GM19238 (cell line): ENCODE measurements around the gene MYBBP1A.
"Not testable (repeated sequence)": the region's sequence is repeated elsewhere in the genome, so short reads cannot be mapped to it uniquely, and the experiment has no call there.

Experiments
- DNase-seq: peaks from one replicate; pipeline ENCODE4 v3.0.0; 2011; ENCODE audit warnings: low spot score; ENCODE audit not compliant: insufficient read length

Gene MYBBP1A, protein sequence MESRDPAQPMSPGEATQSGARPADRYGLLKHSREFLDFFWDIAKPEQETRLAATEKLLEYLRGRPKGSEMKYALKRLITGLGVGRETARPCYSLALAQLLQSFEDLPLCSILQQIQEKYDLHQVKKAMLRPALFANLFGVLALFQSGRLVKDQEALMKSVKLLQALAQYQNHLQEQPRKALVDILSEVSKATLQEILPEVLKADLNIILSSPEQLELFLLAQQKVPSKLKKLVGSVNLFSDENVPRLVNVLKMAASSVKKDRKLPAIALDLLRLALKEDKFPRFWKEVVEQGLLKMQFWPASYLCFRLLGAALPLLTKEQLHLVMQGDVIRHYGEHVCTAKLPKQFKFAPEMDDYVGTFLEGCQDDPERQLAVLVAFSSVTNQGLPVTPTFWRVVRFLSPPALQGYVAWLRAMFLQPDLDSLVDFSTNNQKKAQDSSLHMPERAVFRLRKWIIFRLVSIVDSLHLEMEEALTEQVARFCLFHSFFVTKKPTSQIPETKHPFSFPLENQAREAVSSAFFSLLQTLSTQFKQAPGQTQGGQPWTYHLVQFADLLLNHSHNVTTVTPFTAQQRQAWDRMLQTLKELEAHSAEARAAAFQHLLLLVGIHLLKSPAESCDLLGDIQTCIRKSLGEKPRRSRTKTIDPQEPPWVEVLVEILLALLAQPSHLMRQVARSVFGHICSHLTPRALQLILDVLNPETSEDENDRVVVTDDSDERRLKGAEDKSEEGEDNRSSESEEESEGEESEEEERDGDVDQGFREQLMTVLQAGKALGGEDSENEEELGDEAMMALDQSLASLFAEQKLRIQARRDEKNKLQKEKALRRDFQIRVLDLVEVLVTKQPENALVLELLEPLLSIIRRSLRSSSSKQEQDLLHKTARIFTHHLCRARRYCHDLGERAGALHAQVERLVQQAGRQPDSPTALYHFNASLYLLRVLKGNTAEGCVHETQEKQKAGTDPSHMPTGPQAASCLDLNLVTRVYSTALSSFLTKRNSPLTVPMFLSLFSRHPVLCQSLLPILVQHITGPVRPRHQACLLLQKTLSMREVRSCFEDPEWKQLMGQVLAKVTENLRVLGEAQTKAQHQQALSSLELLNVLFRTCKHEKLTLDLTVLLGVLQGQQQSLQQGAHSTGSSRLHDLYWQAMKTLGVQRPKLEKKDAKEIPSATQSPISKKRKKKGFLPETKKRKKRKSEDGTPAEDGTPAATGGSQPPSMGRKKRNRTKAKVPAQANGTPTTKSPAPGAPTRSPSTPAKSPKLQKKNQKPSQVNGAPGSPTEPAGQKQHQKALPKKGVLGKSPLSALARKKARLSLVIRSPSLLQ (N-terminal part only)

DNA sequence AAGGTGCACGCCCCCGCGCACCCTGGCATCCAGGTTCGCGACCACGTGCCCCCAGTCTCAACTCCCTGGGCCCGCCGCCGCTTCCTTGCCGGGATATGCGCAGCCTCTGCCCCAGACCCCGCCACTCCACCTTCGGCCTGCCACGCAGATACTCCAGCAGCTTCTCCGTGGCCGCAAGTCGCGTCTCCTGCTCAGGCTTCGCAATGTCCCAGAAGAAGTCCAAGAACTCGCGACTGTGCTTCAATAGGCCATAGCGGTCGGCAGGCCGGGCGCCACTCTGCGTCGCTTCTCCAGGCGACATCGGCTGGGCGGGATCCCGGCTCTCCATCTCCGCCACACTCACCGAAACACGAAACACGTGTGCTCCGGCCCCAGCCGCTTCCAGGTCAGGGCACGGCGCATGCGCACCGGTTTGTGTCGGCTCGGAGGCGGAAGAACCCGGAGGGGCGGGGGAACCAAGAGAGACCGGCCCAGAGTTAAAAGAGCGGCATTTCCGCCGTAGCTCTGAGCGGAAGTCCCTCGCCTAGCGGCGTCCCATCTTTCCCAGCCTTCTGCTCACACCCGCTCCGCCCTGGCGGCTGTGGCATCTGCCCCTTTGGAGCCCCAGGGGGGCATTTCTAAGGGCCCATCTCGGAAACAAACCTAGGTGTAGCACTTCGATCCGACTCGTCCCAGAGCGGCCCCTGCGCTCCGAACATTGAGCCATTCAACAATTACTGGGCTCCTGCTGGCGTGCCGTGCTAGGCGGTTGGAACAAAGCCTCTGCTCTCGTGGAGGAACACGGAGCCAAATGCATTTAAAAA, at the start of gene MYBBP1A:
TSS of gene MYBBP1A (minus strand) at position 388 of the 803 bp plus-strand sequence. CDS start at position 328, 60 bp downstream.
- DNase-seq: peak; percentile 100

DNA sequence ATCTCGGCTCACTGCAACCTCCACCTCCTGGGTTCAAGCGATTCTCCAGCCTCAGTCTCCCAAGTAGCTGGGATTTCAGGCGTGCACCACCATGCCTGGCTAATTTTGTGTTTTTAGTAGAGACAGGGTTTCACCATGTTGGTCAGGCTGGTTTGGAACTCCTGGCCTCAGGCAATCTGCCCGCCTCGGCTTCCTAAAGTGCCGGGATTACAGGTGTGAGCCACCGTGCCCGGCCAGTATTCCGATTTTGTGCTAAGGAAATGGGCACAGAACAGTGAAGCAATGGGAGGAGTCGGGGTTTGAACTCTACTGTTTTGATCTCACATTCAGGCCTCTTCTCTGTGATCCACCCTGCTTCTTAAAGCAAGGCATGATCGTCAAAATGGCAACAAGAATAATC, 49.6 kb upstream of the MYBBP1A start:
- not testable (repeated sequence) for DNase-seq

DNA sequence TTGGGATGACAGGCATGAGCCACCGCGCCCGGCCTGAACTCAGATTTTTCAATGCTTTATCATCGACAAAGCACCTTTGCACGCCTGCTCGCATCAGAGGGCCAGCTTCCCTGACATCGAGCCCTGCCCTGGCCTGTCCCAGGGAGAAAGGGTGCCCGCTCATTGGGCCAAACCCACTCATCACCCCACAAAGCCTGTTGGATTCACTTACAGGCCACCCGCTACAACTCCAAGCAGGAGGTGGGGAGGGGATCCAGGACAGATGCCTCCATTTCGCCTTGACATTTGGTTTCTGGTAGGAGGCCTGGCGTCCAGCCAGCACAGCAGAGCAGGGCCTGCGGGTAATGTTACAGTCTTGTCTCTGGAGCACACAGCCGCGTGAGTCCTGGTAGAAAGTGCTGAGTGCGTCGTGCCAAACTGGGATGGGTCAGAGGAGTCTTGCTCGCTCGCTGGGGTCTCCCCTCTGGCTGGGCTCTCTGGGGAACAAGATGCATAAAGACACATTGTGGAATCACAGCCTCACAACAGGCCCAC, 49.0 kb upstream of the MYBBP1A start:
- DNase-seq: no peak

DNA sequence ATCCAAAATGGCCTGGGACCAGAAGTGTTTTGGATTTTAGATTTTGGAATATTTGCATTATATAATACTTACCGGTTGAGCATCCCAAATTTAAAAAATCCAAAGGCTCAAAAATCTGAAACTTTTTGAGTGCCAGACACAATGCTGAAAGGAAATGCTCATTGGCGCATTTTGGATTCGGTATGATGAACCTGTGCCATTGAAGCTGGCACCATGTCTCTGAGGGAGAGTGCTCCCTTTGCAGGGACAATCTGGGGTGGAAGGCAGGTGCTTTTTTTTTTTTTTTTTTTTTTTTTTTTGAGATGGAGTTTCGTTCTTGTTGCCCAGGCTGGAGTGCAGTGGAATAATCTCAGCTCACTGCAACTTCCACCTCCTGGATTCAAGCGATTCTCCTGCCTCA, 46.9 kb upstream of the MYBBP1A start:
- DNase-seq: no peak

DNA sequence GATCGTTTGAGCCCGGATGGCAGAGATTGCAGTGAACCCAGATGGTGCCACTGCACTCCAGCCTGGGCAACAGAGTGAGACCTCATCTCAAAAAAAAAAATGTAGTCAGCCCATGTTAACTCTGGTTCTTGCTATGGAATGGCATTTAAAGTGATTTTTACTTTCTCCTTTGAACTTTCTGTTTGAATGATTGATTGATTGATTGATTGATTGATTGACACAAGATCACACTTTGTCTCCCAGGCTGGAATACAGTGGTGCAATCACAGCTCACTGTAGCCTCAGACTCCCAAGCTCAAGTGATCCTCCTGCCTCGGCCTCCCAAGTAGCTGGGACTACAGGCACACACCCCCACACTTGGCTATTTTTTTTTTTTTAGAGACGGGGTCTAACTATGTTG, 46.1 kb upstream of the MYBBP1A start:
- no peak for DNase-seq

DNA sequence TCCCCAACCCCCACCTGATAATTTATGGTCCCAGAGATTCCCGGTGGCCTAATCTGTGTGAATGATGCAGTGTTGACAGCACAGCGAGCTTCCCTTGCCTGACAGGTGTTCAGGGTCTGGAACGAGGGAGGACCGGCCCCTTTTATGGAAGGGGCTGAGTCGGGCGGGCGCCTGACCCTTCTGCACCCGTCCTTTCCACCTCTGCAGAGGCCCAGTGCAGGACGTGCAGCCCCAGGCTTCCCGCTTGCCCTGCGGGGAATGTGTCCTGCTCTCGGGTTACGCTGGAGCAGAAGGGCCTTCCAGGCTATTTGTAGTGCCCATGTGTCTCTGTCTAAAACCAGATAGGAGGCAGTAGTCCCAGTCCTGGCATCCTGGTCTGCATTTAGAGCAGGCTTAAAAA, 45.4 kb upstream of the MYBBP1A start:
- no peak for DNase-seq

DNA sequence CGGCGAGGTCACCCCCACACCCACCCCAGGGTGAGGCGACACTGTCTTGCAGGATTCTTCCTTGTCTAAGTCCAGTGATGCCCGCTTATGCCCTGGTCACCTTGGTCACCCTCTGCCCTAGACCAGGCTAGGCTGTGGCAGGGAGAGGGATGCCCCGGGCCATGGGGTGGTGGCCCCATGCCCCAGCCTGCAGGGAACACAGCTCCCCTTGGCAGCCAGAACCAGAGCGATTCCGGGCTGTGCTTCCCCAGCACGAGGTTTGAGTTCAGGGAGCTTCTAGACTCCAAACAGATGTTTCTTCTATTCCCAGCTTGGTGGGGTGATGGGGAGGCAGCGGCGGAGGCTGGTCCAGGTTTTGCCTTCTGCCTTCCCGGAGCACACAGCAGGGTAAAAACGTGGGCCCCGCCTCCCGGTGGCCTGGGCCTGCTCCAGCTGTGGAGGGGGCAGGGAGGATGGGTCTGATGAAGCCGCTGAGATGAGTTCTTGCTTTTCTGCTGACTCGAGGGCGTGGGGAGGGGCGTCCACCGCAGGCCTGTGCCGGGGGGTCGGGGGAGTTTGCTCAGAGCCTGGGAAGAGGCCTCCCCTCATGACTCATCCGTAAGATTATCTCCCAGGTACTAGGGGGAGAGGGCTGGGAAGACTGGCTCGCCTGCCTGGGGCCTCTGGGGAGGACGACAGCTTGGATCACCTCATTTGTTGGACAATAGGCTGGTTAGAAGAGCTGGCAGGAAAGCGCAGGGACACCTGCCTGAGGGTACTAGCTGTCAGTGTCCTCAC, 44.5 kb upstream of the MYBBP1A start:
- DNase-seq: no peak

DNA sequence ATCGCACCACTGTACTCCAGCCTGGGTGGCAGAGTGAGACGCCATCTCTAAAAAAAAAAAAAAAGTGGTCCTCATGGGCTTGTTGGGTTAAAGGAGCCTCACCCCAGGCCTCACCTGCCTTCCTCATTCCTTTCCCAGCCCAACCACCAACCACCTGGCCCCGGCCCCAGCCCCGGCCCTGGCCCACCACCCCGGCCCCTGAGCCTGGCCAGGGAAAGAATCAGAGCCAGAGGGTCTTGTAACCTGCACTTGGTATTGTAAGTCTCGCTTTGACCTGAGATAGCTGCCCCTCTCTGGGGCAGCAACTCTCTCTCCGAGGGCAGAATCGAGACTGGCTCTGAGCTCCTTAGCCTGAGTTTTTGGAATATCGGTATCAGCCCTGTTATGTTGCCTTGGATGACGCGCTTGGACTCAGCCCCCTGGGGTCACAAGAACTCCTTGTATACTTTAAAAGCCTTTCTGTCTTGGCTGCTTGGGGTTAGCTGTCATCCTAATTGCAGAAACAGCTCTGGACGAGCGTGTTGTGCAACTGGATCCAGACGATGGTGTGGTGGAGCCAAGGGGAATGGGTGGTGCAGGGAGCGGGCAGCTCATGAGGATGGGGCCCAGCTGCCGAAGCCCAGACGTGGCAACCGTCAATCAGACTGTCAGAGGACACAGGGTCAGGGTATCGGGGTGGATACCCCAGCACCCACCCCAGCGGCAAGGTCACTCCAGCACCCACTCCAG, 43.8 kb upstream of the MYBBP1A start:
- no peak for DNase-seq

DNA sequence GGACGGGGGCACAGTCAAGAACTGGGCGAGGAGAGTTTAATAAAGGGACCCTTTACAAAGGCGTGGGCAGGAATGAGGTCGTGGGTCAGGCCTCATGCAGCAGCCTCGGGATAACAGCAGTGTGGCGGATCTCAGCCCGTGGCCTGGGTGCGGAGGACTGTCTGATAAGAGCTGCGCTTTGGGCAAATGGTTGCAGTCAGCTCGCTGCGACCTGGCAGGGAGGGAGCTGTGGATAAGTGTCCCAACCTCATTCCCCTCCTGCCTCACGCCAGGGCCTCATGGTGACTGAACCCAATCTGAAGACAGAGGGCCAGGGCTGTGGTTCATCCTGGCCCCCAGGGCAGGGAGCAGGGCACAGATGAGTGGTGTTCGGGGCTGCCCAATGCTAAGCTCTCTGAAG, 42.8 kb upstream of the MYBBP1A start:
- DNase-seq: no peak

DNA sequence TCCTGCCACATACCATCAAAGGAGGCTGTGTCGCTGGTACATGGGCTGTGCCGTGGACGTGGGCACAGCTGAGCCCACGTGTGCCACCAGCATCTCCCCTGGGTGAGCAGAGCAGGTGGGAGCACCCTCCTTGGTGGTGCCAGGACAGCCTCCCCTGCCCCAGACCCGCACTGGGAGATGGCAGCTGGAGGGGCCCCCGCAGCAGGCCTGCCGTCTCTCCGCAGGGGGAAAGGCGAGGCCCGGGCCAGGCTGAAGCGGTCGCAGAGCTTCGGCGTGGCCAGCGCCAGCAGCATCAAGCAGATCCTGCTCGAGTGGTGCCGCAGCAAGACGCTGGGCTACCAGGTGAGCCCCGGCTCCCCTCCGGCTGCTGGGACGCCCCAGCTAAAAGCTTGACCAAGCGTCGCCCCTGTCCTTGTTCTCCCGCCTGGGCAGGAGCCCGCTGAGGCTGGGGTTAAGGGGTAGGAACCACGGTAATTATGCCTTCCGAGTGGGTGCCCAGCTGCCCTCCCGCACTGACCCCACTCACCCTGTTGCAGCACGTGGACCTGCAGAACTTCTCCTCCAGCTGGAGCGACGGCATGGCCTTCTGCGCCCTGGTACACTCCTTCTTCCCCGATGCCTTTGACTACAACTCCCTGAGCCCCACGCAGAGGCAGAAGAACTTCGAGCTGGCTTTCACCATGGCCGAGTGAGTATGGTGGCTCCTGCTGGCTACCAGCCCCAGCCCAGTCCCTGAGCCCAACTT, 41.6 kb upstream of the MYBBP1A start:
- no peak for DNase-seq

DNA sequence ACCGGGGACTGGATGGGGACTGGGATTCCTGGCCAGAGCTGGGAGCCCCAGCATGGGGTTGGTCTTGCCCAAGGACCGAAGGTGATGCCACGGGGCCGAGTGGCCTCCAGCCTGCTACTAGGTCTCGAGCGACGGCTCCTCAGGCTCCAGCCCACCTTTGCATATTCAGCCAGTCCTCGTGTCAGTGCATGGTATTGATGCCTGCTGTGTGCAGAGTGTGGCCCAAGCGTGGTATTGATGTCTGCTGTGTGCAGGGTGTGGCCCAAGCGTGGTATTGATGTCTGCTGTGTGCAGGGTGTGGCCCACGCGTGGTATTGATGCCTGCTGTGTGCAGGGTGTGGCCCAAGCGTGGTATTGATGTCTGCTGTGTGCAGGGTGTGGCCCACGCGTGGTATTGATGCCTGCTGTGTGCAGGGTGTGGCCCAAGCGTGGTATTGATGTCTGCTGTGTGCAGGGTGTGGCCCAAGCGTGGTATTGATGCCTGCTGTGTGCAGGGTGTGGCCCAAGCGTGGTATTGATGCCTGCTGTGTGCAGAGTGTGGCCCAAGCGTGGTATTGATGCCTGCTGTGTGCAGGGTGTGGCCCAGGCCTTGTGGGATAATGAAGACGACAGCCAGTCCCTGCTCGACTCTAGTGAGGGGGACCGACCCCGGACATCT, 40.6 kb upstream of the MYBBP1A start:
- not testable (repeated sequence) for DNase-seq

DNA sequence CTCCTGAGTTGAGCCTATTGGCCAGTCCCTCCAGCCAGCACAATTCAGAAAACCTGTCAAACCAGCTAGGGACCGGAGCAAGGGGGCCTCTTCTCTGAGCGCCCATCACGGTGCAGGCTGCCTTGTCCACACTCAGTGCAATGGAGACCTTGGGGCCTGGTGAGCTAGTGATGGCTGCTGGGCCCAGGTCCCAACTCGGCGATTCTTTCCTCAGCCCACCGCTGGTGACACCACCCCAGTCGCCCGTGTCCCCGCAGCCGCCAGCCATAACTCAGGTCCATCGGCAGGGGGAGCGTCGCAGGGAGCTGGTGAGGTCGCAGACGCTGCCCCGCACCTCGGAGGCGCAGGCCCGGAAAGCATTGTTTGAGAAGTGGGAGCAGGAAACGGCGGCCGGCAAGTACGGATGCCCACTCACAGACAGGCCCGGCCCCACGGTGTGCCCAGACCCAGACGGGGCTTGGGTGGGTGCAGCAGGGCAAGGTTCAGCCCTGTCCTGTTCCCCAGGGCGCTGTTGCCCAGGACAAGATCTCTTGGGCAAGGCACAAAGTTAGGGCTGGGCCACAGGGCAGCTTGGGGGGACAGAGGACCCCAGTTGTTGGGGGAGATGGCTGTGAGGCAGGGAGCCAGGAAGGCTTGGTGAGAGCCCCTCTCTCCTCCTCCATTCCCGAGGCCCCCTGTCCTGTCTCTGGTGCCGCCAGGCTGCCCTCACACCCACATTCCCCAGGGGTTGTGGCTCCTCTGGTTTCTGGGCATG, 39.9 kb upstream of the MYBBP1A start:
- peak; percentile 40 for DNase-seq

DNA sequence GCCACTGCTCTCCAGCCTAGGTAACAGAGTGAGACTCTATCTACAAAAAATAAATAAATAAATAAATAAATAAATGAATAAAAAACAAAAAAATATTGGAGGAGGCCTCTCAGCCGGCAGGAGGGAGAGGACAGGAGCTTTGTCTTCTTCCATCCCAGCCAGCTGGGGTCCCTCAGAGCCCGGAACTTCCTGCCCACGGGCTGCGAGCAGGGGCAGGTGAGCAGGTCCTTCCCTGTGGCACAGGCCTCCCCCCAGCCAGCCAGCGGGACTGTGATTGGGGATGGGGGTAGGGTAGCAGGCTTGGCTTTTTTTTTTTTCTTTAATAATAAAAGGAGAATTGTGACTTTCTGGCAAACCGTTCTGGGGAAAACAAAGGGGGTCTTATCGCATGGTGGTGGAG, 39.2 kb upstream of the MYBBP1A start:
- no peak for DNase-seq

DNA sequence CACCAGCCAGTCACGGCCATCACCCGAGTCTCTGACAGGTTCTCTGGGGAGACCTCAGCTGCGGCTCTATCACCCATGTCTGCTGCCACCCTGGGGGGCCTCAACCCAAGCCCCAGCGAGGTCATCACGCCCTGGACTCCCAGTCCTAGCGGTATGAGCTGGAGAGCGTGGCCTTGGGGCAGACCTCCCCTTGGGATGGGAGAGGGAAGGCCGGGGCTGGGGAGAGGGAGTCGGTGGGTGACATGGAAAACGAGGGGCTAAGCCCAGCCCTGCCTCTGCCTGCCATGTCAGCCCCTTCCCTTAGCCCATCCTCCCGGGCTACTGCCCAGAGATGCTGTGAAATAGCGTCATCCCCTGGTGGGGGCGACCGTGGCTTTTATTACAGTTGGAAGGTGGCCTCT, 37.8 kb upstream of the MYBBP1A start:
- DNase-seq: no peak

DNA sequence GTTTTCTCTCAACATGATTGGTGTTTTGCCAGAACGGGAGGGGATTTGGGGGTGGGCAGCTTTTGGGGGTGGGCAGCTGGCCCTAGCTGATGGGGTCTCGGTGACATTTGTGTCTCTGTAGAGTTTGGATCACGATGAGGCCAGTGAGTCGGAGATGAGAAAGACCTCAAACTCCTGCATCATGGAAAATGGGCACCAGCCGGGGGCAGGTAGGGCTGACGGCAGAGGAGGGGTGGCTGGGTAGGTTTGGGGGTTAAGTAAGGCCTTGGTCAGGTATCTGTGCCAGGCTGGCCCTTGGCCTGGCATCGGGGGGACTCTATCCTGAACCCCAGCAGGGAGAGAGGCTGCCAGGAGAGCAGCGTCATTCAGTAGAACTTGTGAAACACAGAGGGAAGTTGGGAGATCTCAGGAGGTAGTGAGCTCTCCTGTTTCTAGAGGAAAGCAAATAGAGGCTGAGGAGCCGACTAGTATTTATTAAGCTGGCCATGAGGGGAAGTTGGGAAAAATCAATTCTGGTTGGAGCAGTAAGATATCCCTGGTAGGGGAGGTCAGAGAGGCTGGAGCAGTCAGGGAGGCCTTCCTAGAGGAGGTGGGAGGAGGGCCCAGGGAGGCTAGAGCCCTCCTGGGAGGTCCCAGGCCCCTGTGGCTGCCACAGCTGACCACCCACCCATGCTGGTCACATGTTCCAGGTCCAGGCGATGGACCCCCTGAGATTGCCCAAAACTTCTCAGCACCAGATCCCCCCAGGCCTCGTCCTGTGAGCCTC, 37.2 kb upstream of the MYBBP1A start:
- no peak for DNase-seq

DNA sequence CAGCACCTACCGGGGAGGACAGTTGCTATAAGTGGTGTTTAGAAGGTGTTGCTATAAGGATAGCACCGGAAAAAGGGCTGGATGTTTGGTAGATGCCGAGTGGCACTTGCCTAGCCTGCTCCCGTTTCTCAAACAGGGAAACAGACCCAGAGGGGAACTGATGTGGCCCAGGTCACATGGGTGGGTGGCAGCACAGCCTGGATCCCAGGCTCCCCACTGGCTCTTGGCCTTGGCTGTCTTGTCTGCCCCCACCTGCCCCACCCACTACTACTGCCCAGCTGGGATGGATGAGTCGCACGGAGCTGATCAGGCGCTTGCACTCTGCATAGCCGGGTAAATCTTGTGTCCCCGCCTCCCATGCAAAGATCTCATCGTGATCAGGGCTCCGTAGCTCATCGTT, 36.3 kb upstream of the MYBBP1A start:
- no peak for DNase-seq
